K562 (cell line): ENCODE results near the gene RNGTT. TPM values are rescaled to one million over a fixed set of nuclear protein-coding genes. Genes with fewer than 3 reads are reported as not detected.

Source experiments
- ASH1L ChIP-seq: fragments of 450-650 bp; IDR thresholded peaks from 2 replicates; pipeline ENCODE4 v1.6.1; 2018; ENCODE audit warnings: borderline replicate concordance, mild to moderate bottlenecking, low read depth; ENCODE audit not compliant: partially characterized antibody
- CBFA2T2 ChIP-seq: fragments of 450-650 bp; conservative IDR thresholded peaks from 2 replicates; pipeline ENCODE4 v1.6.1; 2017; ENCODE audit warnings: mild to moderate bottlenecking
- DDX20 ChIP-seq: fragments of 450-650 bp; IDR thresholded peaks from 2 replicates; pipeline ENCODE4 v1.6.1; 2016; ENCODE audit warnings: missing genetic modification characterization, low read depth, mild to moderate bottlenecking, missing compliant biosample characterization, moderate library complexity
- HNRNPLL ChIP-seq: fragments of 200-400 bp; formaldehyde crosslinking; IDR thresholded peaks from 2 replicates; pipeline ENCODE4 v1.6.1; 2017; ENCODE audit warnings: low read length, low read depth, mild to moderate bottlenecking; ENCODE audit not compliant: poor library complexity, severe bottlenecking
- KAT2B ChIP-seq: IDR thresholded peaks from one replicate; pipeline ENCODE4 v1.6.1; 2012; ENCODE audit warnings: low read depth, mild to moderate bottlenecking, control low read depth, inconsistent platforms, low read length, moderate library complexity
- KLF10 ChIP-seq: fragments of 250-450 bp; sonication (Bioruptor Pico); IDR thresholded peaks from 2 replicates; pipeline ENCODE4 v1.6.1; 2021; ENCODE audit warnings: matching md5 sums
- PHF8 ChIP-seq: fragments of 200-600 bp; sonication (generic); IDR thresholded peaks from 2 replicates; pipeline ENCODE4 v1.6.1; 2012; ENCODE audit warnings: mixed run types, mild to moderate bottlenecking, inconsistent platforms, low read length, moderate library complexity, borderline replicate concordance
- POLR2G ChIP-seq: fragments of 200-400 bp; formaldehyde crosslinking; IDR thresholded peaks from 2 replicates; pipeline ENCODE4 v1.6.1; 2017; ENCODE audit warnings: low read depth, mild to moderate bottlenecking, antibody characterized with exemption, low read length, moderate library complexity
- PTTG1 ChIP-seq: fragments of 450-650 bp; IDR thresholded peaks from 2 replicates; pipeline ENCODE4 v1.6.1; 2016; ENCODE audit warnings: low read depth, mild to moderate bottlenecking, missing genetic modification characterization, missing compliant biosample characterization
- RAD21 ChIP-seq, 2 experiments: fragments of 250-450 bp in 1 of 2; fragments of 450-650 bp in 1 of 2; sonication (Bioruptor Pico) in 1 of 2; formaldehyde crosslinking in 1 of 2; IDR thresholded peaks in 1 of 2; conservative IDR thresholded peaks in 1 of 2; 2 replicates each; pipeline versions ENCODE4 v1.4.0 to v1.8.0; 2020 to 2022; ENCODE audit warnings: mild to moderate bottlenecking in 2 of 2, moderate library complexity in 1 of 2
- SPI1 ChIP-seq: IDR thresholded peaks from 2 replicates; pipeline ENCODE4 v1.6.1; 2011; ENCODE audit warnings: low read depth, low read length, control low read depth, borderline replicate concordance
- TCF3 ChIP-seq: sonication (generic); formaldehyde crosslinking; IDR thresholded peaks from 2 replicates; pipeline ENCODE4 v1.4.0; 2020; ENCODE audit warnings: mild to moderate bottlenecking, missing genetic modification reagents
- TRIM24 ChIP-seq, 2 experiments: fragments of 450-650 bp; IDR thresholded peaks; 2 replicates each; pipeline ENCODE4 v1.6.1; 2016
- polyA plus RNA-seq, 8 experiments: library from polyadenylated mRNA; depleted of rRNA in 4 of 8; stranded (reverse) in 5 of 8; unstranded in 3 of 8; fragments of >200 nt; fragmentation: Nextera tagmentation in 2 of 8; fragmentation: Illumina TruSeq in 1 of 8; extraction: Ambion mirVana in 2 of 8; extraction: Trizol in 1 of 8; gene quantifications; 2 replicates each; pipeline versions ENCODE4 v1.2.1 to v1.2.3, GENCODE V29; 2011 to 2014; ENCODE audit warnings: inconsistent platforms in 1 of 8, missing spikeins in 1 of 8
- total RNA-seq, 7 experiments: library from RNA; depleted of rRNA in 6 of 7; stranded (reverse); fragments of >200 nt in 6 of 7; fragmentation: Illumina TruSeq in 2 of 7; extraction: Trizol in 2 of 7; gene quantifications; 2 replicates each; pipeline versions ENCODE4 v1.2.1 to v1.2.3, GENCODE V29; 2011 to 2021; ENCODE audit warnings: low replicate concordance in 1 of 7
- TF ChIP-seq, protein P1 (sequence below), 2 experiments: IDR thresholded peaks in 1 of 2; conservative IDR thresholded peaks in 1 of 2; 2 replicates each; pipeline ENCODE4 v1.6.1; 2016; ENCODE audit warnings: low read depth in 2 of 2, mild to moderate bottlenecking in 1 of 2, missing compliant biosample characterization in 1 of 2, missing genetic modification characterization in 1 of 2, moderate library complexity in 1 of 2
- TF ChIP-seq, protein P2 (sequence below): sonication (generic); formaldehyde crosslinking; IDR thresholded peaks from 2 replicates; pipeline ENCODE4 v1.9.0; 2022; ENCODE audit warnings: mild to moderate bottlenecking, missing genetic modification reagents
- TF ChIP-seq, protein P3 (sequence below): sonication (generic); formaldehyde crosslinking; IDR thresholded peaks from 2 replicates; pipeline ENCODE4 v1.8.0; 2022; ENCODE audit warnings: mild to moderate bottlenecking, missing genetic modification reagents

The RNGTT gene
- total and polyA plus RNA-seq, 9 of the 15 experiments (the other 6 are each of a cell fraction or from before 2014, with no cell fraction given): 6.1 to 31.7 (median 19.5) TPM

DNA sequence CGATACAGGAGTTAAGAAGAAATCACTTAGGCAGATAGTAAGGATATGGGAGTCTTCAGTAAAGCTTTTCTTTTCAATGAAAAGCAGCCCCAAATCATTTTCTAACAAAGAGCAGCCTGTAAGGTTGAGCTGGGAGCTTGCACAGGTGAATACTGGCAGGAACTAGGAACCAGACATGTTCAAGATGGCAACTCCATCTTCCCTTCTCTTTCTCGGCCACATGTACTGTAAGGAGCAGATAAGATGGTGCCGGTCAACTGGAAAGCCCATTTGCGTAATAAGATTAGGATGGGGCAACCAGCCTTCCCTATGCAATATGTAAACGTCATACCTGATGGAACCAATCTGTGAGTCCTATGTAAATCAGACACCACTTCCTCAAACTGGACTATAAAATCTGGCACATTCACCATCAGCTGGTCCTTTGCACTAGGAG is 46.2 kb upstream of the RNGTT start (continued):
- TF ChIP-seq PHF8: no peak
- TF ChIP-seq RAD21 (CRISPR knock-in tag; conservative IDR thresholded peaks at IDR 0.05 in 1 of 2, IDR thresholded peaks at IDR 0.05 in 1 of 2): no peak
- TF ChIP-seq TRIM24 (IDR thresholded peaks at IDR 0.05): 0 out of 4 replicates have a peak, but pooled peaks of 1 of the 2 experiments have one; percentile 34
- TF ChIP-seq DDX20 (tag): 0 out of 2 replicates have a peak, but pooled peaks have one; percentile 60
- TF ChIP-seq SPI1: peak; percentile 97
- TF ChIP-seq, protein P1, sequence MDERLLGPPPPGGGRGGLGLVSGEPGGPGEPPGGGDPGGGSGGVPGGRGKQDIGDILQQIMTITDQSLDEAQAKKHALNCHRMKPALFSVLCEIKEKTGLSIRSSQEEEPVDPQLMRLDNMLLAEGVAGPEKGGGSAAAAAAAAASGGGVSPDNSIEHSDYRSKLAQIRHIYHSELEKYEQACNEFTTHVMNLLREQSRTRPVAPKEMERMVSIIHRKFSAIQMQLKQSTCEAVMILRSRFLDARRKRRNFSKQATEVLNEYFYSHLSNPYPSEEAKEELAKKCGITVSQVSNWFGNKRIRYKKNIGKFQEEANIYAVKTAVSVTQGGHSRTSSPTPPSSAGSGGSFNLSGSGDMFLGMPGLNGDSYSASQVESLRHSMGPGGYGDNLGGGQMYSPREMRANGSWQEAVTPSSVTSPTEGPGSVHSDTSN (CRISPR knock-in tag; IDR thresholded peaks at IDR 0.05; ENCODE audit: low read depth): no peak
- TF ChIP-seq, protein P1 (tag; conservative IDR thresholded peaks at IDR 0.05; ENCODE audit: low read depth): peak; percentile 27; the same call in 1 of the 2 replicates
- TF ChIP-seq, protein P2, sequence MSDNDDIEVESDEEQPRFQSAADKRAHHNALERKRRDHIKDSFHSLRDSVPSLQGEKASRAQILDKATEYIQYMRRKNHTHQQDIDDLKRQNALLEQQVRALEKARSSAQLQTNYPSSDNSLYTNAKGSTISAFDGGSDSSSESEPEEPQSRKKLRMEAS: 0 out of 2 replicates have a peak, but pooled peaks have one; percentile 27
- TF ChIP-seq KAT2B: no peak
- TF ChIP-seq HNRNPLL: no peak
- TF ChIP-seq ASH1L: no peak
- peak; percentile 65 for TF ChIP-seq TCF3 (CRISPR knock-in tag)
- peak; percentile 35; the same call in 1 of the 2 replicates for TF ChIP-seq CBFA2T2
- TF ChIP-seq, protein P3, sequence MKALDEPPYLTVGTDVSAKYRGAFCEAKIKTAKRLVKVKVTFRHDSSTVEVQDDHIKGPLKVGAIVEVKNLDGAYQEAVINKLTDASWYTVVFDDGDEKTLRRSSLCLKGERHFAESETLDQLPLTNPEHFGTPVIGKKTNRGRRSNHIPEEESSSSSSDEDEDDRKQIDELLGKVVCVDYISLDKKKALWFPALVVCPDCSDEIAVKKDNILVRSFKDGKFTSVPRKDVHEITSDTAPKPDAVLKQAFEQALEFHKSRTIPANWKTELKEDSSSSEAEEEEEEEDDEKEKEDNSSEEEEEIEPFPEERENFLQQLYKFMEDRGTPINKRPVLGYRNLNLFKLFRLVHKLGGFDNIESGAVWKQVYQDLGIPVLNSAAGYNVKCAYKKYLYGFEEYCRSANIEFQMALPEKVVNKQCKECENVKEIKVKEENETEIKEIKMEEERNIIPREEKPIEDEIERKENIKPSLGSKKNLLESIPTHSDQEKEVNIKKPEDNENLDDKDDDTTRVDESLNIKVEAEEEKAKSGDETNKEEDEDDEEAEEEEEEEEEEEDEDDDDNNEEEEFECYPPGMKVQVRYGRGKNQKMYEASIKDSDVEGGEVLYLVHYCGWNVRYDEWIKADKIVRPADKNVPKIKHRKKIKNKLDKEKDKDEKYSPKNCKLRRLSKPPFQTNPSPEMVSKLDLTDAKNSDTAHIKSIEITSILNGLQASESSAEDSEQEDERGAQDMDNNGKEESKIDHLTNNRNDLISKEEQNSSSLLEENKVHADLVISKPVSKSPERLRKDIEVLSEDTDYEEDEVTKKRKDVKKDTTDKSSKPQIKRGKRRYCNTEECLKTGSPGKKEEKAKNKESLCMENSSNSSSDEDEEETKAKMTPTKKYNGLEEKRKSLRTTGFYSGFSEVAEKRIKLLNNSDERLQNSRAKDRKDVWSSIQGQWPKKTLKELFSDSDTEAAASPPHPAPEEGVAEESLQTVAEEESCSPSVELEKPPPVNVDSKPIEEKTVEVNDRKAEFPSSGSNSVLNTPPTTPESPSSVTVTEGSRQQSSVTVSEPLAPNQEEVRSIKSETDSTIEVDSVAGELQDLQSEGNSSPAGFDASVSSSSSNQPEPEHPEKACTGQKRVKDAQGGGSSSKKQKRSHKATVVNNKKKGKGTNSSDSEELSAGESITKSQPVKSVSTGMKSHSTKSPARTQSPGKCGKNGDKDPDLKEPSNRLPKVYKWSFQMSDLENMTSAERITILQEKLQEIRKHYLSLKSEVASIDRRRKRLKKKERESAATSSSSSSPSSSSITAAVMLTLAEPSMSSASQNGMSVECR (CRISPR knock-in tag): no peak
- no peak for TF ChIP-seq POLR2G
- no peak for TF ChIP-seq KLF10 (CRISPR knock-in tag)
- peak; percentile 53; the same call in 1 of the 2 replicates for TF ChIP-seq PTTG1 (tag)
